A673 (cell line): Measurements from ENCODE around the gene PAPOLG.

Experiments
- EZH2 ChIP-seq: fragments of 200-600 bp; sonication (generic); IDR thresholded peaks from 2 replicates; pipeline ENCODE4 v1.6.1; 2017; ENCODE audit warnings: borderline replicate concordance, low read depth, mild to moderate bottlenecking, mixed read lengths, antibody characterized with exemption, low read length; ENCODE audit not compliant: poor library complexity, severe bottlenecking
- TF ChIP-seq, protein P1 (sequence below): fragments of 300-800, 200-600 bp; sonication (generic); conservative IDR thresholded peaks from 2 replicates; pipeline ENCODE4 v1.5.1; 2017; ENCODE audit warnings: low read depth, mild to moderate bottlenecking, antibody characterized with exemption, low read length, moderate library complexity, mixed read lengths

- TF ChIP-seq, protein P1, sequence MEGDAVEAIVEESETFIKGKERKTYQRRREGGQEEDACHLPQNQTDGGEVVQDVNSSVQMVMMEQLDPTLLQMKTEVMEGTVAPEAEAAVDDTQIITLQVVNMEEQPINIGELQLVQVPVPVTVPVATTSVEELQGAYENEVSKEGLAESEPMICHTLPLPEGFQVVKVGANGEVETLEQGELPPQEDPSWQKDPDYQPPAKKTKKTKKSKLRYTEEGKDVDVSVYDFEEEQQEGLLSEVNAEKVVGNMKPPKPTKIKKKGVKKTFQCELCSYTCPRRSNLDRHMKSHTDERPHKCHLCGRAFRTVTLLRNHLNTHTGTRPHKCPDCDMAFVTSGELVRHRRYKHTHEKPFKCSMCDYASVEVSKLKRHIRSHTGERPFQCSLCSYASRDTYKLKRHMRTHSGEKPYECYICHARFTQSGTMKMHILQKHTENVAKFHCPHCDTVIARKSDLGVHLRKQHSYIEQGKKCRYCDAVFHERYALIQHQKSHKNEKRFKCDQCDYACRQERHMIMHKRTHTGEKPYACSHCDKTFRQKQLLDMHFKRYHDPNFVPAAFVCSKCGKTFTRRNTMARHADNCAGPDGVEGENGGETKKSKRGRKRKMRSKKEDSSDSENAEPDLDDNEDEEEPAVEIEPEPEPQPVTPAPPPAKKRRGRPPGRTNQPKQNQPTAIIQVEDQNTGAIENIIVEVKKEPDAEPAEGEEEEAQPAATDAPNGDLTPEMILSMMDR, result no peak
- no peak for TF ChIP-seq EZH2
Measured at GRCh38 chr2:60756097-60757087, at the start of gene PAPOLG.
